ENCODE data around the gene AOX1.
"Not testable (repeated sequence)": the region's sequence is repeated elsewhere in the genome, so short reads cannot be mapped to it uniquely, and the experiment has no call there.

The AOX1 gene

GRCh38 chr2:200631287-200631686 is 45.5 kb downstream of the AOX1 start:
- DNase-seq: no peak

DNA sequence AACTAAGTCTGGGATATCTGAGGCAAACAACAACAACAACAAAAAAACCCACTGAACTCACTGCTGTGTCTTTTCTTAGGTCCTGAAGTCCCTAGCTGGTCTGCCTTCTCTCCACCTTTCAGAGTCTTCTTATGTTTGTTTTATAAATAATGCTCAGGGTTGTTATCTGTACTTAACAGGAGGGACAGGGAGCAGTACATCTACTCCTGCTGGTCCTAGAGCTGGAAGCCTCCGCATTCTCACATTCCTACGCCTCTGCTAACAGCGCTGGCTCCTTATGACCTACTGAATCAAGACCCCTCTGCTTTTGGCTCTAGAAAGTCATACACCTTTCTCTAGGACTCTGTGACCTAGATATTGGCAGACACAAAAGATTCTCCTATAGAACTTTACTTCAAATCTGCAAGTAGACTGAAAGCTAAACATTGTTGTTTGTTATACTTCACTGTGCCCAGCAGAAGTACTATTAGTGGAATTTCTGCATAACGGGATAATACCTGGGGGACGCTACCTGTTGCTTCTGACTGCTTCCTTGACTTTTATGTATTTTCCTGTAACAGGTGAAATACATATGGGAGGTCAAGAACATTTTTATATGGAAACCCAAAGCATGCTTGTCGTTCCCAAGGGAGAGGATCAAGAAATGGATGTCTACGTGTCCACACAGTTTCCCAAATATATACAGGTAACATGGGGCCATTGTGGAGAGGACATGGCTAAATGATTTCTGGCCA is 48.6 kb downstream of the AOX1 start:
- no peak for DNase-seq

DNA sequence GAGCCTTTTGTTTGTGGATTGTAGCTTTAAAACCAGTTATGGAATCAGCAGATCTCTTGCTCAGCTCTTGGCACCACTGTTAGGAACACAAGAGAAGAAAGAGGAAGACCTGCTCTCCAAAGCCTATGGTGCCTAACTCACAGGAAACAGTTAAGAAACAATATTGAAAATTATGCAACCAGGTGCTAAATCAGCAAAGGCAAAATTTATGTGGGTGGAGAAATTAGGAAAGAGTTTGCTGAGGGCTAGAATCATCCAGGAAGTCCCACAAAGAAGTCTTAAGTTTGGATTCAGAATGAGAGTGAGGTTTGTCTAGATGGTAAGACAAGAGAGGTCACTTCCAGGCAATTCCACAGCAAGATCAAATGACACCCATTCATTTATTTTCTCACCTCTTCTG is 49.4 kb downstream of the AOX1 start:
- DNase-seq: no peak

- no peak for DNase-seq
Measured at GRCh38 chr2:200637901-200638300, 52.1 kb downstream of the AOX1 start.

- DNase-seq: no peak
Measured at GRCh38 chr2:200640176-200640575, 54.4 kb downstream of the AOX1 start.

- no peak for DNase-seq
Measured at GRCh38 chr2:200640901-200641300, 55.1 kb downstream of the AOX1 start.

DNA sequence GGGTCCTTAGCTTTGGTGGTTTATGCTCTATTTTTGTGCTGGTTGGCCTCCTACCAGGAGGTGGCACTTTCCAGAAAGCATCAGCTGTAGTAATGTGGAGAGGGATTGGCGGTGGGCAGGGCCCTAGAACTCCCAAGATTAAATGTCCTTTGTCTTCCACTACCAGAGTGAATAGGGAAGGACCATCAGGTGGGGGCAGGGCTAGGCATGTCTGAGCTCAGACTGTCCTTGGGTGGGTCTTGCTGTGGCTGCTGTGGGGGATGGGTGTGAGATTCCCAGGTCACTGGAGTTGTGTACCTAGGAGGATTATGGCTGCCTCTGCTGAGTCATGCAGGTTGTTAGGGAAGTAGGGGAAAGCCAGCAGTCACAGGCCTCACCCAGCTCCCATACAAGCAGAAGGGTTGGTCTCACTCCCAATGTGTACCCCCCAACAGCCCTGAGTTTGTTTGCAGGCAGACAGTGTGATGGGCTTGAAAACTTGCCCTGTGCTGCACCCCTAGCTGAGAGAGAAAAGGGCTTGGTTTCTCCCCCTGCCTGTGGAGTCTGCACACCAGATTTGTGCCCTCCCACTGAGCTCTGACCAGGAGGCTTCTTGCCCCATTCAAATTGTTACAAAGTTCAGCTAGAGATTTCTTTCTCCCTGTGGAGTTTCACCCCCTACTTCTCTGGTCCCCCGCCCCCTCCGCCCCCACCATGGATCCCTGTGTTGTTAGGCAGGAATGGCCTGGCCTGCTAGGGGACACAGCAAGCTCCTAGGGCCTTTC is 62.9 kb downstream of the AOX1 start:
- DNase-seq: not testable (repeated sequence)

GRCh38 chr2:200649724-200650123 is 63.9 kb downstream of the AOX1 start:
- DNase-seq: no peak

- DNase-seq: no peak
Measured at GRCh38 chr2:200650195-200650594, 64.4 kb downstream of the AOX1 start.

DNA sequence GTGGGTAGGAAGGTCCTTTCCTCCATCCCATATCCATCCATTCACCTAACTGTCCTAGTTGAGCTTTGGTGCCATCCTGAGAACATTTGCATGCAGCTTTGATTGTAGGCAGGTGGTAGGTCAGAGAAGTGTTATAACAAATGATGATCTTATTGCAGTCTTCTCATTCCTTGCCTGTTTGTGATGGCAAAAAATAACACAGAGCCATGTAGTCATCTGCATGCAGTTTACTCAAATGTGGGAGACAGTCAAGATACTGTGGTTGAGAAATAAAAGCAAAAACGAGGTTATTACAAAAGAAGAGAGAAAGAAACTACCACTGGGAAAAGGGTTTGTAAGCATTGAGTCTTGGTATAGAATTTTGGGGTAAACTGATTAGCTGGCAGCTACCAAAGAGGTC is 66.3 kb downstream of the AOX1 start:
- DNase-seq: no peak

DNA sequence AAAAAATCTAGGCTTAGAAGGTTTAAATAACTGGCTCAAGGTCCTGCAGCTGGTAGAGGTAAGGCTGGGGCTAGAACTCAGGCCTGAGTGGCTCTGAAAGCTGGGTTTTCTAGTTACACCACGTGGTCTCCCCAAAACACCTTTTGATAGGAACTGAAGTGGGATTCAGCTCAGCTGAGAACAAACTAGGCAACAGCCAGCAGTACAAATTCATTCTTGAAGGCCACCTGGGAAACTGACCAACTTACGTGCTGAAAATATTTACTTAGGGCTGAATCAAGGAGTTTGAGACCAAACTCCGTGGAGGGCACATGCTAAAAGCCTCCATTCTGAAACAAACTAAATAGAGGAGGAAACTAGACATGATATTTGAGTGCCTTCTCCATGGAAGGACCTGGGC is 67.2 kb downstream of the AOX1 start:
- DNase-seq: no peak

DNA sequence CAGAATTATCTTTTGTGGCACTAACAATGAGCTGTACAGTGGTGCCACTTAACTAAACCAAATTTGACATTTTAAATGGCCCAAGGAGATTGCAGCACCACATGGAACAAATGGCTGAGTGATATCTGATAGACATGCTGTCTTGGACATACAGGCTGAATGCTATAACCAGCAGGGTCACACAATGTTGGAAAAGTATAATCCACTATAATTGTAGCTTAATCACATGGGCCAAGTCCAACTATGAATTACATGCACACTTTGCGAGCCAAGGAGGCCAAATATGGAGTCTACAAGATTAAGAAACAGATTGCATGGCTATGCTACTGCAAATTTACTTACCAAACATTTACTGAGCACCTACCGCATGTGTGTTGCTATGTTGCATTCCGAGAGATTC is 69.0 kb downstream of the AOX1 start:
- DNase-seq: no peak

DNA sequence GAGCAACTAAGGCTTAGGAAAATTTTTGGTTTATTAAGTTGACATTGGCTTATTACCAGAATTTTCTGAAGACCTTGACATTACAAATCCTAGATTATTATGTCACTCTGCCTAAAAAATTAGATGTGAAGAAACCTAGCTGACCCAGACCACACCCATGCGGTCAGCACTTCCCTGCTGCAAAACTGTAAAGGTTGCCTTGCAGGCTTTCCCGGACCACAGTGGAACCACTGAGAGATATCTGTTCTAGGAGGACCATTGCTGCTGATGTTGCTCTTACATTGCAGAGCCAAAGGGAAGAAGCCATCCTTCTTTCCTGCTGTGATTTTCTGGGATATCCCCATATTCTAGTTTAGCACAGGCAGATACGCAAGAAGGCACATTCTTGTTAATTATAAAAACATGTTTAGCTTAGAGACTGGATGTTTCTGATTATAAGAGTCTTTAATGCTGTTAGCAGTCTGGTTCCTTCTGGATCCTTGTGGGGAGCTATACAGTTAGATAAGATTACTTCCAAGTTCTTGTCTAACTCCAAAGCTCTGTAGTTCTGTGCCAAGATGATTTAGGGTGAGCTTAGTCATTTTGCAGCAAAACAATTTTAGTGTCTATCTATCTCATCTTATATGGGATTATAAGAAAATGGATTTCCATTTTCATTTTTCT is 70.2 kb downstream of the AOX1 start:
- no peak for DNase-seq

DNA sequence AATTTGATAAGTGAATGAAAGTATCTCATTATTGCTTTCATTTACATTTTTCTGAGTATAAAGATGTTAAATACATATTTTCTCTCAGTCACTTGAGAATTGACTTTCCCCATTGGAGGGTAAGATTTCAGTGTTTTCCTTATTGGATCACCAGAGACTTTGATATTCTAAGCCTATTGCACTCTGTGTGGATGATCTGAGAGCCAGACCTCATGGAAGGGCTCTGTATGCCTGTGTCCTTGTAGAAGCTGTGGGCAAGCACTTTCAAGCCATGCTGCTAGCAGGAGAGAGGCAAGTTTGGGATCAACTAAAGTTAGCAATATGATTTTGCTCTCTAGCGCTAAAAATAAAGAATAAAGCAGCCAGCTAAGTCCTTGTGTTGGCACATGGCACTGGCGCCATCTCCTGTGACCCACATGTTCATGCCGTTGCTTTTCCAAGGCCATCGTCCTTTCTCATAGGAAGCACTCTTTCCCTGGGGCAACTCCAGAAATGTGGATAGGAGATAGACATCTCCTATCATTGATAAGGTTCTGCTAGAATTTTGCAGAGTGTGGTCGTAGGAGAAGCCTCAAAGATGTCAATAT is 72.6 kb downstream of the AOX1 start:
- no peak for DNase-seq

- DNase-seq: no peak
Measured at GRCh38 chr2:200659410-200659809, 73.6 kb downstream of the AOX1 start.

DNA sequence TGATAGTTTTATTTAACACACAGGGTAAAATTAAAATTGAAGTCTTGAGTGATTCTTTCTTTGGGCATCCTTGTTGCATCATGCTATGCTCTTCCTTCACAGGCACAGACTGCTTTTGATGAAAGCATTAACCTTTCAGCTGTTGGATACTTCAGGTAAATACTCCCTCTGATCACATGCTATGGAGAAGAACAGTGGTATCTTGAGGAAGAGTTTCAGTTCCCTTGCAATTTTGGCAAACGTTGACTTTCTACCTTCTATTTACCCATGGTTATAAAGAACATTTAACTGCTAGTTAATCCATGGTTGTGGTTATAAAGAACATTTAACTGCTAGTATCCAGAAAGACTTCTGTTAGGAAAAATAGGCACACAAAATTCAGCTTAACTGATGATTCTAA is 75.7 kb downstream of the AOX1 start:
- DNase-seq: no peak

- no peak for DNase-seq
Measured at GRCh38 chr2:200662727-200663126, 76.9 kb downstream of the AOX1 start.

DNA sequence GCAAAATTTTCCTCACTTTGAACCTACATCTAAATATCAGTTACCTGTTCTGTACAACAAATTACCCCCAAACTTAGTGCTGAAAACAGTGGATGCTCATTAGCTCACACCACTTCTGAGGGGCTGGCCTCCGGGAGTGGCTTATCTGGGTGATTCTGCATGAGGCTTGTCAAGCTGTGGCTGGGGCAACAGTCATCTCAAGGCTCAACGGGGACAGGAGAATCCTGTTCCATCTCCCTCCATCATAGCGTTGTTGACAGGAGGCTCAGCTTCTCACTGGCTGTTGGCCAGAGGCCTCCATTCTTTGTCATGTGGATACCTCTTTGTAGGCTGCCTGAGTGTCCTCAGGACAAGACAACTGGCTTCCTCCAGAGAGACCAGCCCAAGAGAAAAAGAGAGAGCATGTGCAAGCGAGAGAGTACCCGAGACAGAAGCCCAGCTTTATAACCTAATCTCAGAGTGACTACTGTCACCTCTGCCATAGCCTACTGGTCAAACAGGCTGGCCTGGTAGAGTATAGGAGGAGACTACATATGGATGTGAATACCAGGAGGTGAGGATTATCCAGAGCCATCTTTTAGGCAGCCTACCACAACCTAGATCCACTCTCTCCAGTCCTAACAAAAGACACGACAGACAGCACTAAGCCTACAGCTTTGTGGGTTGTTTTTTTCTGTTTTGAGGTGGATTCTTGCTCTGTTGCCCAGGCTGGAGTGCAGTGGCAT is 79.1 kb downstream of the AOX1 start:
- DNase-seq: no peak

GRCh38 chr2:200665626-200666453 is 80.0 kb downstream of the AOX1 start:
- DNase-seq: no peak

- no peak for DNase-seq
Measured at GRCh38 chr2:200667413-200667812, 81.6 kb downstream of the AOX1 start.

- no peak for DNase-seq
Measured at GRCh38 chr2:200668478-200668877, 82.7 kb downstream of the AOX1 start.

- DNase-seq: no peak
Measured at GRCh38 chr2:200669308-200669707, 83.5 kb downstream of the AOX1 start.
